WTC11 (cell line): ENCODE measurements around the gene MRPL32. TPM values are rescaled to one million over a fixed set of nuclear protein-coding genes. Genes with fewer than 3 reads are reported as not detected.

ENCODE experiments used
- ATAC-seq: fragments of 200-7000 bp; cut with Tn5 transposase; 2 replicates; pipeline ENCODE4 v1.10.0; 2021; ENCODE audit warnings: mild to moderate bottlenecking, moderate library complexity
- CTCF ChIA-PET: fragments of 300-600 bp; sonication (Branson Sonifier 250); formaldehyde crosslinking; loops from one replicate; lab custom pipeline; 2021; ENCODE audit warnings: antibody characterized with exemption; lab: Charles Lee
- POLR2A ChIA-PET: fragments of 350-600 bp; sonication (Branson Sonifier 250); formaldehyde crosslinking; loops from one replicate; lab custom pipeline; 2021; ENCODE audit warnings: antibody characterized with exemption; lab: Charles Lee
- DNase-seq: peaks from one replicate; pipeline ENCODE4 v3.0.0; 2021; ENCODE audit warnings: low spot score
- H3K27ac Mint-ChIP-seq: 2 replicates; pipeline ENCODE4 v1.8.0; 2021; ENCODE audit warnings: mixed read lengths
- H3K27me3 Mint-ChIP-seq: 2 replicates; pipeline ENCODE4 v1.8.0; 2021; ENCODE audit warnings: low read depth, mild to moderate bottlenecking, moderate library complexity, mixed read lengths
- H3K36me3 Mint-ChIP-seq: 2 replicates; pipeline ENCODE4 v1.8.0; 2021; ENCODE audit warnings: mixed read lengths
- H3K4me1 Mint-ChIP-seq: 2 replicates; pipeline ENCODE4 v1.8.0; 2022; ENCODE audit warnings: mixed read lengths
- H3K4me3 Mint-ChIP-seq: 2 replicates; pipeline ENCODE4 v1.8.0; 2021; ENCODE audit warnings: mild to moderate bottlenecking, moderate library complexity, mixed read lengths
- H3K9me3 Mint-ChIP-seq: 2 replicates; pipeline ENCODE4 v1.8.0; 2021; ENCODE audit warnings: mixed read lengths
- ATF3 ChIP-seq: sonication (generic); formaldehyde crosslinking; conservative IDR thresholded peaks from 2 replicates; pipeline ENCODE4 v1.8.1; 2022; ENCODE audit warnings: mild to moderate bottlenecking, missing genetic modification reagents
- ATF6 ChIP-seq: sonication (generic); formaldehyde crosslinking; IDR thresholded peaks from 2 replicates; pipeline ENCODE4 v1.8.1; 2023; ENCODE audit warnings: mild to moderate bottlenecking, missing genetic modification reagents
- CDX4 ChIP-seq: fragments of 250-450 bp; sonication (Bioruptor Pico); IDR thresholded peaks from 2 replicates; pipeline ENCODE4 v1.9.0; 2021; ENCODE audit warnings: moderate library complexity, mild to moderate bottlenecking, inconsistent platforms, borderline replicate concordance
- CREB1 ChIP-seq: sonication (generic); formaldehyde crosslinking; IDR thresholded peaks from 2 replicates; pipeline ENCODE4 v1.8.0; 2023; ENCODE audit warnings: mild to moderate bottlenecking, missing genetic modification reagents
- CTCF ChIP-seq: fragments of 200-600 bp; IDR thresholded peaks from 2 replicates; pipeline ENCODE4 v1.8.0; 2022; ENCODE audit warnings: antibody characterized with exemption
- ELF4 ChIP-seq: sonication (generic); formaldehyde crosslinking; IDR thresholded peaks from 2 replicates; pipeline ENCODE4 v1.8.1; 2022; ENCODE audit warnings: low read depth, mild to moderate bottlenecking, moderate library complexity, missing genetic modification reagents
- FOXP4 ChIP-seq: sonication (generic); formaldehyde crosslinking; IDR thresholded peaks from 2 replicates; pipeline ENCODE4 v1.8.0; 2022; ENCODE audit warnings: mild to moderate bottlenecking, missing genetic modification reagents
- JUN ChIP-seq: sonication (generic); formaldehyde crosslinking; IDR thresholded peaks from 2 replicates; pipeline ENCODE4 v1.8.0; 2023; ENCODE audit warnings: mild to moderate bottlenecking, missing genetic modification reagents
- KAT7 ChIP-seq: sonication (generic); formaldehyde crosslinking; IDR thresholded peaks from 2 replicates; pipeline ENCODE4 v1.8.1; 2023; ENCODE audit warnings: missing genetic modification reagents, mild to moderate bottlenecking, borderline replicate concordance
- NFATC4 ChIP-seq: fragments of 250-450 bp; sonication (Bioruptor Pico); IDR thresholded peaks from 2 replicates; pipeline ENCODE4 v1.9.0; 2021; ENCODE audit warnings: mild to moderate bottlenecking
- RELA ChIP-seq: sonication (generic); formaldehyde crosslinking; IDR thresholded peaks from 2 replicates; pipeline ENCODE4 v1.8.1; 2022; ENCODE audit warnings: missing genetic modification reagents, mild to moderate bottlenecking, borderline replicate concordance
- TP53 ChIP-seq: sonication (generic); formaldehyde crosslinking; IDR thresholded peaks from 2 replicates; pipeline ENCODE4 v1.8.1; 2023; ENCODE audit warnings: mild to moderate bottlenecking, missing genetic modification reagents
- ZBTB43 ChIP-seq: sonication (generic); formaldehyde crosslinking; IDR thresholded peaks from 2 replicates; pipeline ENCODE4 v1.8.1; 2023; ENCODE audit warnings: mild to moderate bottlenecking, missing genetic modification reagents
- ZNF121 ChIP-seq: sonication (generic); formaldehyde crosslinking; IDR thresholded peaks from 2 replicates; pipeline ENCODE4 v1.8.0; 2023; ENCODE audit warnings: missing genetic modification reagents
- ZNF281 ChIP-seq: sonication (generic); formaldehyde crosslinking; IDR thresholded peaks from 2 replicates; pipeline ENCODE4 v1.8.0; 2023; ENCODE audit warnings: mild to moderate bottlenecking, missing genetic modification reagents
- ZNF423 ChIP-seq: fragments of 250-450 bp; sonication (Bioruptor Pico); IDR thresholded peaks from 2 replicates; pipeline ENCODE4 v2.1.2; 2022; ENCODE audit warnings: mild to moderate bottlenecking, moderate library complexity
- ZNF671 ChIP-seq: fragments of 250-450 bp; sonication (Bioruptor Pico); IDR thresholded peaks from 2 replicates; pipeline ENCODE4 v1.8.0; 2021; ENCODE audit warnings: mild to moderate bottlenecking
- total RNA-seq: library from RNA; stranded (reverse); gene quantifications from 3 replicates; pipeline ENCODE4 v1.2.3, GENCODE V29; 2021

MRPL32 gene
- total RNA-seq, 1 experiment from 2014 or later: 84.4 TPM

- ATAC-seq: no peak
- ChIA-PET POLR2A (no interaction called here), CTCF (no interaction called here)
- Mint-ChIP-seq H3K4me1 (peaks cover 3% of the 10 kb centered on the region; the same call in 1 of the 2 replicates), H3K9me3 (peaks cover 32% of the 10 kb centered on the region), H3K27ac (no peak overlapping the region), H3K4me3 (no peak overlapping the region), H3K36me3 (peaks cover 19% of the 10 kb centered on the region), H3K27me3 (no peaks in the 10 kb centered on the region)
- no peak for DNase-seq
- no peak for TF ChIP-seq ZNF281 (CRISPR knock-in tag)
- TF ChIP-seq JUN (CRISPR knock-in tag): no peak
- no peak for TF ChIP-seq CTCF
- TF ChIP-seq NFATC4 (CRISPR knock-in tag): no peak
Measured at GRCh38 chr7:42952328-42952727, 20.2 kb downstream of the MRPL32 start.

GRCh38 chr7:42953994-42954393 is 21.8 kb downstream of the MRPL32 start:
- H3K27ac Mint-ChIP-seq: no peak overlapping the region

More at GRCh38 chr7:42953994-42954393, 21.8 kb downstream of the MRPL32 start:
- Mint-ChIP-seq H3K4me1 (no peaks in the 10 kb centered on the region), H3K4me3 (no peak overlapping the region), H3K27me3 (no peaks in the 10 kb centered on the region), H3K36me3 (peaks cover 19% of the 10 kb centered on the region), H3K9me3 (peaks cover 33% of the 10 kb centered on the region)
- no peak for TF ChIP-seq KAT7 (CRISPR knock-in tag)
- no peak for TF ChIP-seq ZBTB43
- TF ChIP-seq TP53 (CRISPR knock-in tag): no peak
- no peak for TF ChIP-seq ZNF423
- TF ChIP-seq ZNF121 (CRISPR knock-in tag): no peak
- TF ChIP-seq ZNF671 (CRISPR knock-in tag): no peak
- TF ChIP-seq CREB1 (CRISPR knock-in tag): no peak
- TF ChIP-seq ATF6 (CRISPR knock-in tag): no peak
- TF ChIP-seq CDX4 (CRISPR knock-in tag): no peak
- no peak for TF ChIP-seq RELA (CRISPR knock-in tag)
- no peak for TF ChIP-seq ELF4
- TF ChIP-seq ATF3 (CRISPR knock-in tag): no peak
- no peak for TF ChIP-seq FOXP4 (CRISPR knock-in tag)
- no peak for DNase-seq
- ChIA-PET POLR2A (no interaction called here), CTCF (interaction anchor here (0.8 to 1.4 kb wide), 2 partner anchors 13 to 155 kb away, joined by 3 to 7 read pairs; no protein-coding TSS in a partner anchor)
- no peak for ATAC-seq
